Upper lobe of left lung (tissue), 6 donors: ENCODE results near the gene COX7B. TPM values are rescaled to one million over a fixed set of nuclear protein-coding genes. Genes with fewer than 3 reads are reported as not detected.
"Not testable (repeated sequence)": the region's sequence is repeated elsewhere in the genome, so short reads cannot be mapped to it uniquely, and the experiment has no call there.

Experiments used
- ATAC-seq, 2 donors: fragments of 200-7000 bp; cut with Tn5 transposase; one replicate each; pipeline ENCODE4 v1.9.1; 2022; ENCODE audit warnings: mild to moderate bottlenecking in 2 of 2, moderate library complexity in 2 of 2; ENCODE audit not compliant: low FRiP score in 2 of 2
- DNase-seq, 2 donors: peaks; one replicate each; pipeline ENCODE4 v3.0.0-alpha.2; 2019 to 2020
- H3K27ac ChIP-seq, 4 donors: fragments of 200-600 bp; sonication (generic); one replicate each; pipeline ENCODE4 v1.5.1; 2016 to 2019
- H3K27me3 ChIP-seq, 4 donors: fragments of 200-600 bp; sonication (generic); one replicate each; pipeline ENCODE4 v1.5.1; 2017 to 2019
- H3K36me3 ChIP-seq, 4 donors: fragments of 200-600 bp; sonication (generic); one replicate each; pipeline ENCODE4 v1.5.1; 2016 to 2019
- H3K4me1 ChIP-seq, 4 donors: fragments of 200-600 bp; sonication (generic); one replicate each; pipeline ENCODE4 v1.5.1; 2018 to 2019
- H3K4me3 ChIP-seq, 4 donors: fragments of 200-600 bp; sonication (generic); one replicate each; pipeline ENCODE4 v1.5.1; 2017 to 2019; ENCODE audit warnings: mild to moderate bottlenecking in 2 of 4, moderate library complexity in 1 of 4
- H3K9me3 ChIP-seq, 4 donors: fragments of 200-600 bp; sonication (generic); one replicate each; pipeline ENCODE4 v1.5.1; 2018 to 2019
- CTCF ChIP-seq, 6 experiments: fragments of 450-650 bp in 4 of 6; fragments of 200-600 bp in 2 of 6; sonication (generic) in 2 of 6; IDR thresholded peaks; one replicate each; pipeline ENCODE4 v1.5.1; 2016 to 2019; ENCODE audit warnings: antibody characterized with exemption in 6 of 6
- EP300 ChIP-seq, 4 donors: sonication (generic); formaldehyde crosslinking; IDR thresholded peaks; one replicate each; pipeline ENCODE4 v1.5.1; 2017; ENCODE audit warnings: antibody characterized with exemption in 4 of 4, control low read depth in 2 of 4
- POLR2A ChIP-seq, 4 donors: fragments of 450-650 bp; IDR thresholded peaks; one replicate each; pipeline ENCODE4 v1.5.1; 2016 to 2017; ENCODE audit warnings: antibody characterized with exemption in 4 of 4, mild to moderate bottlenecking in 2 of 4
- POLR2AphosphoS5 ChIP-seq, 2 donors: sonication (generic); formaldehyde crosslinking; IDR thresholded peaks; one replicate each; pipeline ENCODE4 v1.5.1; 2017; ENCODE audit warnings: antibody characterized with exemption in 2 of 2
- WGBS, 2 donors: methylation state at CpG; one replicate each; pipeline ENCODE4 v1.1.5; 2017 to 2018; 5-methylcytosine and 5-hydroxymethylcytosine counted together
- total RNA-seq, 6 donors: library from RNA; depleted of rRNA in 4 of 6; stranded (reverse); fragments of >200 nt in 4 of 6; gene quantifications; one replicate each; pipeline versions ENCODE4 v1.1.0 to v1.2.1, GENCODE V29; 2016 to 2021
- donor health status: DM: no; HTN: no; CAD: no; lungs with moderate emphysema.
- donor health status: DM: no; HTN: yes; CAD: no; lungs with severe emphysema.

COX7B gene
- total RNA-seq, 6 donors from 2014 or later, result 16.8 to 253 (median 152) TPM

- TF ChIP-seq POLR2A (IDR thresholded peaks at IDR 0.05), result no peak
- no peak for TF ChIP-seq EP300 (IDR thresholded peaks at IDR 0.05)
- no peak for TF ChIP-seq POLR2AphosphoS5 (IDR thresholded peaks at IDR 0.05)
- no peak for TF ChIP-seq CTCF (IDR thresholded peaks at IDR 0.05)
- no peaks in the 10 kb centered on the region for H3K27me3 ChIP-seq
- ATAC-seq (no peak), DNase-seq (no peak)
- H3K9me3 ChIP-seq, result no peaks in the 10 kb centered on the region
- no peaks in the 10 kb centered on the region for H3K36me3 ChIP-seq
- H3K4me3 ChIP-seq, result no peak overlapping the region
- peaks cover 0 to 6% (median under 1%) of the 10 kb centered on the region in 4 donors for H3K4me1 ChIP-seq
- WGBS, 2 donors, result 17 to 36% methylated on average over 2 of the region's 2 CpGs
- peak overlapping the region in 1 of 4 donors; percentile 7 for H3K27ac ChIP-seq
Observed at GRCh38 chrX:77917294-77917933, 18.1 kb downstream of the COX7B start.

DNA sequence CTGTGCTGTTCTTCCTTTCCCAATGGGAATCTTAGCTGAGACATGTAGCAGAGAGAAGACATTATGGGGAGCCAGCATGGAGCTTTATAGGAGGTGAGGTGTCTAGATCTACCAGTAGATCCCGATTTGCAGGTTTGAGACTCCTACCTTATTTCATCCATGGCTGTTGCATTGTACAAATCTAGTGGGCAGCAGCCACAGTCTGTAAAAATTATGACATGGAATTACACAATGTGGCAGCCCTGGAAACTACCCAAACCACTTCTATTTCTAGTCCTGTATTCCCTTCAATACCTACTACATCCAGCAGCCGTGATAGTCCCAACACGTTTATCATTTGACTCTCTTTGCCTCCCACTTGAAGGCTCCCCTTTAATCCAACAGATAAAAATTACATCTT lies 19.3 kb downstream of the COX7B start:
- H3K9me3 ChIP-seq, result no peaks in the 10 kb centered on the region
- TF ChIP-seq CTCF (IDR thresholded peaks at IDR 0.05) (no peak), EP300 (IDR thresholded peaks at IDR 0.05) (no peak), POLR2A (IDR thresholded peaks at IDR 0.05) (no peak), POLR2AphosphoS5 (IDR thresholded peaks at IDR 0.05) (no peak)
- 45 to 55% methylated on average over 3 of the region's 3 CpGs for WGBS, 2 donors
- no peaks in the 10 kb centered on the region for H3K27me3 ChIP-seq
- no peak overlapping the region for H3K4me3 ChIP-seq
- no peaks in the 10 kb centered on the region for H3K36me3 ChIP-seq
- H3K4me1 ChIP-seq, result peaks cover 0 to 6% (median 0%) of the 10 kb centered on the region in 4 donors
- ATAC-seq, result no peak
- H3K27ac ChIP-seq, result no peak overlapping the region
- no peak for DNase-seq

- not testable (repeated sequence) for H3K27ac ChIP-seq, H3K9me3 ChIP-seq, ATAC-seq, H3K27me3 ChIP-seq, H3K36me3 ChIP-seq, H3K4me3 ChIP-seq, DNase-seq, H3K4me1 ChIP-seq
- 58 to 91% methylated on average over 5 to 6 of the region's 6 CpGs for WGBS, 2 donors
Observed at GRCh38 chrX:77919370-77919769, 20.1 kb downstream of the COX7B start.

DNA sequence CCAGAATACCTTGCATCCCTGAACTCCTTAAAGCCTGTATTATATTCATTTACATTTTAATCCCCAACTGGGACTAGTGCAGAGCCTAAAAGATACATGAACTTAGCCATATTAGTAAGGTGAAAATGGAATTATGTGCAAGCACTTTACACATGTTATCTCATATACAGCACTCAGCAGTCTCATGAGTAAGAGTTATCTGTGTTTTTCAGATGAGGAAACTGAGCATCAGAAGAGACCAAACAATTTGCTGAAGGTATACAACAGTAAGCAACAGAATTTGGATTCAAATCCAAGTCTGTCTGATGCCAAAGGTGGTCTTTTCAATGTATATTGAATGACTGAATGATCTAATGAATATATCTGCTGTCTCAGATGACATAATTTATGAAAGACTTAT lies 23.5 kb downstream of the COX7B start:
- DNase-seq, result no peak
- H3K27ac ChIP-seq, result no peak overlapping the region
- H3K4me1 ChIP-seq, result peaks cover 0 to 6% (median 0%) of the 10 kb centered on the region in 4 donors
- no peaks in the 10 kb centered on the region for H3K9me3 ChIP-seq
- TF ChIP-seq POLR2A (IDR thresholded peaks at IDR 0.05) (no peak), EP300 (IDR thresholded peaks at IDR 0.05) (no peak), CTCF (IDR thresholded peaks at IDR 0.05) (no peak)
- H3K4me3 ChIP-seq, result no peak overlapping the region
- ATAC-seq, result no peak
- H3K27me3 ChIP-seq, result no peaks in the 10 kb centered on the region
- H3K36me3 ChIP-seq, result no peaks in the 10 kb centered on the region

GRCh38 chrX:77924320-77924859 lies 25.1 kb downstream of the COX7B start:
- no peaks in the 10 kb centered on the region for H3K4me1 ChIP-seq
- H3K9me3 ChIP-seq, result no peaks in the 10 kb centered on the region
- H3K27me3 ChIP-seq, result no peaks in the 10 kb centered on the region
- H3K4me3 ChIP-seq, result no peak overlapping the region
- no peak for ATAC-seq
- TF ChIP-seq CTCF (IDR thresholded peaks at IDR 0.05) (no peak), POLR2AphosphoS5 (IDR thresholded peaks at IDR 0.05) (no peak), POLR2A (IDR thresholded peaks at IDR 0.05) (no peak), EP300 (IDR thresholded peaks at IDR 0.05) (no peak)
- no peaks in the 10 kb centered on the region for H3K36me3 ChIP-seq
- no peak for DNase-seq
- H3K27ac ChIP-seq, result no peak overlapping the region
- 81 to 84% methylated on average over 7 to 8 of the region's 8 CpGs for WGBS, 2 donors
